Mammary epithelial cell (primary cell): ENCODE measurements around the gene STK11.

Source experiments
- EZH2 ChIP-seq: IDR thresholded peaks from 2 replicates; pipeline ENCODE4 v1.6.1; 2012; ENCODE audit warnings: low read length, inconsistent platforms, borderline replicate concordance
- TF ChIP-seq, protein P1 (sequence below), 2 donors: IDR thresholded peaks in 1 of 2; conservative IDR thresholded peaks in 1 of 2; 2 replicates each; pipeline ENCODE4 v1.5.1; 2011 to 2012; ENCODE audit warnings: inconsistent platforms in 2 of 2, low read length in 2 of 2, mild to moderate bottlenecking in 2 of 2, control low read depth in 1 of 2, low read depth in 1 of 2; ENCODE audit not compliant: insufficient read depth in 1 of 2; ENCODE audit errors: extremely low read depth in 1 of 2

- TF ChIP-seq, protein P1, sequence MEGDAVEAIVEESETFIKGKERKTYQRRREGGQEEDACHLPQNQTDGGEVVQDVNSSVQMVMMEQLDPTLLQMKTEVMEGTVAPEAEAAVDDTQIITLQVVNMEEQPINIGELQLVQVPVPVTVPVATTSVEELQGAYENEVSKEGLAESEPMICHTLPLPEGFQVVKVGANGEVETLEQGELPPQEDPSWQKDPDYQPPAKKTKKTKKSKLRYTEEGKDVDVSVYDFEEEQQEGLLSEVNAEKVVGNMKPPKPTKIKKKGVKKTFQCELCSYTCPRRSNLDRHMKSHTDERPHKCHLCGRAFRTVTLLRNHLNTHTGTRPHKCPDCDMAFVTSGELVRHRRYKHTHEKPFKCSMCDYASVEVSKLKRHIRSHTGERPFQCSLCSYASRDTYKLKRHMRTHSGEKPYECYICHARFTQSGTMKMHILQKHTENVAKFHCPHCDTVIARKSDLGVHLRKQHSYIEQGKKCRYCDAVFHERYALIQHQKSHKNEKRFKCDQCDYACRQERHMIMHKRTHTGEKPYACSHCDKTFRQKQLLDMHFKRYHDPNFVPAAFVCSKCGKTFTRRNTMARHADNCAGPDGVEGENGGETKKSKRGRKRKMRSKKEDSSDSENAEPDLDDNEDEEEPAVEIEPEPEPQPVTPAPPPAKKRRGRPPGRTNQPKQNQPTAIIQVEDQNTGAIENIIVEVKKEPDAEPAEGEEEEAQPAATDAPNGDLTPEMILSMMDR (conservative IDR thresholded peaks at IDR 0.05 in 1 of 2, IDR thresholded peaks at IDR 0.05 in 1 of 2; ENCODE audit: extremely low read depth in 1 of 2, insufficient read depth in 1 of 2, low read depth in 1 of 2, low read length in 2 of 2) = no peak
- TF ChIP-seq EZH2 = no peak
Observed at GRCh38 chr19:1211494-1212234, 6.1 kb downstream of the STK11 start.
